Skeletal muscle cell (primary cell): Measurements from ENCODE around the gene ZNF711.
"Not testable (repeated sequence)": the region's sequence is repeated elsewhere in the genome, so short reads cannot be mapped to it uniquely, and the experiment has no call there.

ENCODE experiments used
- DNase-seq: peaks from one replicate; pipeline ENCODE4 v3.0.0-alpha.2; 2010; ENCODE audit warnings: low read depth
- H3K4me3 ChIP-seq: 2 replicates; pipeline ENCODE4 v1.5.1; 2011; ENCODE audit warnings: low read depth, mild to moderate bottlenecking, control low read depth, low read length, moderate library complexity

Gene ZNF711

DNA sequence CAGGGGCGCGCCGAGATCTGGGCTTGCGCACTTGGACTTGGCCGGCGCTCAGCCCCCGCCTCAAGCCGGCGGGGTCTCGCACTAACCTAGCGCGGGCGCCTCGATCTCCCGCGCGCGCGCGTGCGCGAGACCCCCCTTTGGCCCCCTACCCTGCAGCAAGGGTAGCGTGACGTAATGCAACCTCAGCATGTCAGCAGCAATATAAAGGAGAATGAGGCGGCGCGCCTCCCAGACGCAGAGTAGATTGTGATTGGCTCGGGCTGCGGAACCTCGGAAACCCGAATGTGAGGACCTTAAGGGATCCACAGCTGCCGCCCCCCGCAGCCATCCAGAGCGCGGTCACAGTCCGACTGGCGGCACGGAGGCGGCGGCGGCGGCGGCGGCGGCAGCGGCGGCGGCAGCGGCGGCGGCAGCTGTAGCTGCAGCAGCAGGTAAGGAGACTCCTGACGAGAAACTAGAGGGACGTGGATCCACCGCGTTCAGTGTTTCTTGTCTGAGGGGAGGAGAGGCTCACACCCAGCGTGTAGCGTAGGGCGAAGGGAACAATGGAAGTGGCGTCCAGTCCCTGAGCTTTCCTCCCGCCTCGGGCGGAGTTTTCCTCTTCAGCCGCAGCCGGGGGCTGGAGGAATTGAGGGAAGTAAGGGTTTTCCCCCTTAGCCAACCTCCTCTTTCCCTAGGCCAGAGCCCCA lies at the start of gene ZNF711, which contains the start of gene SATL1:
Gene ZNF711 (plus strand): TSS at position 231 of the 689 bp plus-strand sequence. CDS start 3,582 bp downstream, outside the sequence.
Gene SATL1 (minus strand): TSS at position 19 of the 689 bp plus-strand sequence. CDS start 134,811 bp downstream, outside the sequence.
- H3K4me3 ChIP-seq, result peak within 1 kb of the TSS; percentile 78
- peak; percentile 15 for DNase-seq

DNA sequence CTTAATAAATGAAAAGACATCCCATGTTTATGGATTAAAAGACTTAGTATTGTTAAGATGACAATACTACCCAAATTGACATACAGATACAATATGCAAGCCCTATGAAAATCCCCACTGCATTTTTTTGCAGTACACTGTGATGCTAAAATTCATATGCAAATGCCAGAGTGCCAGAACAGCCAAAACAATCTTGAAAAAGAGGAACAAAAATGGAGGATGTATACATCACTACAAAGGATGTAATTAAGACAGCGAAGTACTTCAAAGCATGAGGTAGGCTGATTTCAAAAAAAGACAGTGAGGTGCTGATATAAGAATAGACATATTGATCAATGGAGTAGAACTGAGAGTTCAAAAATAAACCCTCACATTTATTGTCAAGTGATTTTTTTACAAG lies 47.5 kb upstream of the ZNF711 start:
- H3K4me3 ChIP-seq, result no peak overlapping the region
- no peak for DNase-seq

DNA sequence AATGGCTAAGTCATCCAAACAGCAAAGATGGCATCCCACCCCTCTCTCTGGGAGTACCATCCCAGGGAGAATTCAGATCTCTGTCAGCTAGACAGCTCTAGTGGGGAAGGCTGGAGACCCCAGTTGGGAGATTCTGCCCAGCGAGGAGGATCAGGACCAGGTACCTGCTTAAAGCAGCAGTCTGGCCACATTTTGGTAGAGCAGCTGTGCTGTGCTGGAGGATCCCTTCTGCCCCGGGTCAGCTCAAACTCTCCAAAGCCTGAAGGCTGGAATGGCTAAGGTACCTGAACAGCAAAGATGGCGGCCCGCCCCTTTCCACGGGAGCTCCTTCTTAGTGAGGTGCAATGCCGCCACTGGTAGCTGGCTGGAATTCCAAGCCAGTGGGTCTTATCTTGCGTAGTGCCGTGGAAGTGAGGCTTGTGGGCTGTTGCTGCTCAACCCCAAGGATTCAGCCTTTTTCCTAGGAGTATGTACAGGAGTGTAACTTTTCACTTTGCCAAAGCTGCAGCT lies 40.3 kb upstream of the ZNF711 start:
- no peak for DNase-seq
- no peak overlapping the region for H3K4me3 ChIP-seq

DNA sequence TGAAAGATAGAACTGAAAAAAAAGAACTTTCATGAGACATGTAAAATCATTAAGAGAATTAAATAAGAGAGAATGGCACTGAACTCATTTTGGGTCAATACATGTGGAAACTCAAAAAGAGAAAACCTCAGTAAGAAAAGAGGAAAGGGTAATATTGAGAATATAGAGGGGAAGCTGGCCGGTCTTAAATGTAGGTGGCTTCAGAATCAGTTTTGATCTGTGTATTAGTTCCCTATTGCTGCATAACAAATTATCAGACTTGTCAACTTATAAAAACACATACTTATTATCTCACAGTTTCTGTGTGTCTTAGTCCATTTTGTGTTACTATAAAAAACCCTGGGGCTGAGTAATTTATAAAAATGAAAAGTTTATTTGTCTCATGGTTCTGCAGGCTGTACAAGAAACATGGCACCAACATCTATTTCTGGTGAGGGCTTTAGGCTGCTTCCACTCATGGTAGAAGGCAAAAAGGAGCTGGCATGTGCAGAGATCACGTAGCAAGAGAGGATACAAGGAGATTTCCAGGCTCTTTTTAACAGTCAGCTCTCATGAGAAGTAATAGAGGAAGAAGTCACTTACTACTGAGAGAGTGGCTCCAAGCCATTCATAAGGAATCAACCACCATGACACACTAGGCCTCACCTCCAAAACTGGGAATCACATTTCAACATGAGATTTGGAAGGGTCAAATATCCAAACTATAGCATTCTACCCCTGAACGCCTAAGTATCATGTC lies 29.8 kb upstream of the ZNF711 start:
- no peak overlapping the region for H3K4me3 ChIP-seq
- DNase-seq, result no peak

DNA sequence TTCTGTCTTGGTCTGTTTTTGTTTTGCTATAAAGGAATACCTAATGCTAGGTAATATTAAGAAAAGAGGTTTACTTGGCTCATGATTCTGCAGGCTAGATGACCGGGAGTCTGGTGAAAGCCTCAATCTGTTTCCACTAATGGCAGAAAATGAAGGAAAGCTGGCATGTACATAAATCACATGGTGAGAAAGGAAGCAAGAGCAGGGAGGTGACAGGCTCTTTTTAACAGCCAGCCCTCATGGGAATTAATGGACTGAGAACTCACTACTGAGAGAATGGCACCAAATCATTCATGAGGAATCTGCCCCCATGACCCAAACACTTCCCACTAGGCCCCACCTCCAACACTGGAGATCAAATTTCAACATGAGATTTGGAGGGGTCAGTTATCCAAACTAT lies 27.8 kb upstream of the ZNF711 start:
- no peak for DNase-seq
- no peak overlapping the region for H3K4me3 ChIP-seq

DNA sequence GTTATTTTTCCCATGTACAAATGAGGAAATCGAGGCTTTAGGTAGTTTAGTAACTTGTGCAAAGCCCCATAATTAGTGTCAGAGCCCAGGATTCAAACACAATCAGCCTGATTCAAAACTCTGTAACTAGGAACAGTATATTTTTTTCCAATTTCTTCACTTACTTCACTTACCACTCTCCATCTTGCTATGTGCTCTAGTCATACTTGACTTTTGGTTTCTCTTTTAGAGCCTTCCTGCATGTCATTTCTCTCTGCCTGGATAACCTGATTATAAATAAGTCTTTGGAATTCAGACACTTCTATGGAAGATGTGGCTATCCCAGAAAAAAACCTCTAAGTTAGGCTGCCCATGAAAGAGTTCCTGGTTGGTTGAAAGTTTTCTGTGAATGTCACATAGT lies 22.4 kb upstream of the ZNF711 start:
- no peak for DNase-seq
- no peak overlapping the region for H3K4me3 ChIP-seq

DNA sequence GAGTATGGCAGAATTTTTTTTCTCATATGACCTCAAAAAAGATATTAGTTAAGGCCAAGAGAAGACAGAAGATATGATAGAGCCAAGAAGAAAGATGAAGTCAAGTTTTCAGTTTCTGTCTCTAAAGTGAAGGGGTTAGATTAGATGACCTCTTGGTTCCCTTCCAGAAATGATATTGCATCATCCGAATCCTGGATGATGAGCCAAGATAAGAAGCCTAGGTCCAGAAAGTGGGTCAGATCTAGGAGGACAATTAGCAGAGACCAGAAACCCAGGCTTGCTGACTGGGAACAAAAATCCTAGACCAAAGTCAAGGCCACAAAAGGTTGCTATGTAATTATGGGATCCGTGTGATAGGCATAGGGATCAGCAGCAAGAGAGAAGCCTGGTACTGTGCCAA lies 20.4 kb upstream of the ZNF711 start:
- H3K4me3 ChIP-seq, result no peak overlapping the region
- DNase-seq, result no peak

DNA sequence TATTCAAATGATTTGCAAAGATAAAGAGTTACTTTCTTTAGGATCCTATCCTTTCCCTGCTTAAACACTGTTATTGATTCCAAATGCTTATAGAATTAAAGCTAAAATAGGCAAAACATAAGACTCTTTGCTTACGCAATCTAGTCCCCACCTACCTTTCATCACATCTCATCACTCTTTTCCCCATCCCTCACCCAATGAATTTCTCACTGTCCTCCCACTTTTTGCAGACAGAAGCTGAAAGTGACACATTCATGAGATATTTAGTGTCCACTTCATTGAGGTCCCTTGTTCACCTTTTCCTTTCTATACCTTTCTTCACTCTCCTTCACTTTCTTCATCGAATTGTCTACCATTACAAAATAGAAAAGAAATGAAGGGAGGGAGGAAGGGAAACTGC lies 636 bp upstream of the ZNF711 start:
- H3K4me3 ChIP-seq, result peak overlapping the region; percentile 78
- DNase-seq, result no peak

DNA sequence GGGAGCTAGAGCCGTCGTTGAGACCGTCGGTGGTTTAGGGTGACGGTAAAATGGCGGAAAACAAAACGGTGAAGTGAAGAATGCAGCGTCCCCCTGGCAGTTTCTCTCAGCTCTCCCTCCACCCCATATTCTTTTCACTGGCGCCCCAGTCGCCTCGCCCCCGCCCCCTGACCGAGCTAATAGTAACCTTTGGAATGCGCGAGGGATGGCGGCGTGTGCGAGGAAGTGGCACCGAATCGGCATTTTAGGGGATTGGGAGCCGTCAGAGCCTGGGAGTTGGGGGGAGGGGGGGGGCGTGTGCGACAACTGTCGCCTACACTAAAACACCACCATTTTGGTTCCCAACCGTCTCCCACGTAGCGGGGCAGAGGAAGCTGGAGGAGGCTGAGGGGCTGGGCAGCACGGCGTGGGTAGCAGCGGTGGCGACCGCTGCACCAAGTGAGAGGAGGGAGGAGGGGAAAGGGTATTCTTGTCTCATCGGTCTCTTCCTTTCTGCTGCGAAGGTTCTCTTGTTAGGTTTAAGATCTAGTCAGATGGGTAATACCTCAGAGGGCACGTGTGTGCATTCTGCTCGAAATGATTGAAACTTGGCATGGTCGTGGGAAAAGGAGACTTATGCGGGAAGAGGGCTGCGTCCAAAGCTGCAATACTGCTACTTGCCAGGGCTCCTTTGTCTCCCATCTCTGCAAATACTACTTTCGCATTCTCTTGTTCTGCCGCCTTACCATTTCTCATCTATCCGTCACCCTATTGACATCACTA lies 840 bp downstream of the ZNF711 start:
- peak overlapping the region; percentile 78 for H3K4me3 ChIP-seq
- no peak for DNase-seq

DNA sequence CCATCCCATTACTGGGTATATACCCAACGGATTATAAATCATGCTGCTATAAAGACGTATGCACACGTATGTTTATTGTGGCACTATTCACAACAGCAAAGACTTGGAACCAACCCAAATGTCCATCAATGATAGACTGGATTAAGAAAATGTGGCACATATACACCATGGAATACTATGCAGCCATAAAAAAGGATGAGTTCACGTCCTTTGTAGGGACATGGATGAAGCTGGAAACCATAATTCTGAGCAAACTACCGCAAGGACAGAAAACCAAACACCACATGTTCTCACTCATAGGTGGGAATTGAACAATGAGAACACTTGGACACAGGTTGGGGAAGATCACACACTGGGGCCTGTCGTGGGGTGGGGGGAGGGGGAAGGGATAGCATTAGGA lies 41.5 kb downstream of the ZNF711 start:
- H3K4me3 ChIP-seq, result not testable (repeated sequence)

DNA sequence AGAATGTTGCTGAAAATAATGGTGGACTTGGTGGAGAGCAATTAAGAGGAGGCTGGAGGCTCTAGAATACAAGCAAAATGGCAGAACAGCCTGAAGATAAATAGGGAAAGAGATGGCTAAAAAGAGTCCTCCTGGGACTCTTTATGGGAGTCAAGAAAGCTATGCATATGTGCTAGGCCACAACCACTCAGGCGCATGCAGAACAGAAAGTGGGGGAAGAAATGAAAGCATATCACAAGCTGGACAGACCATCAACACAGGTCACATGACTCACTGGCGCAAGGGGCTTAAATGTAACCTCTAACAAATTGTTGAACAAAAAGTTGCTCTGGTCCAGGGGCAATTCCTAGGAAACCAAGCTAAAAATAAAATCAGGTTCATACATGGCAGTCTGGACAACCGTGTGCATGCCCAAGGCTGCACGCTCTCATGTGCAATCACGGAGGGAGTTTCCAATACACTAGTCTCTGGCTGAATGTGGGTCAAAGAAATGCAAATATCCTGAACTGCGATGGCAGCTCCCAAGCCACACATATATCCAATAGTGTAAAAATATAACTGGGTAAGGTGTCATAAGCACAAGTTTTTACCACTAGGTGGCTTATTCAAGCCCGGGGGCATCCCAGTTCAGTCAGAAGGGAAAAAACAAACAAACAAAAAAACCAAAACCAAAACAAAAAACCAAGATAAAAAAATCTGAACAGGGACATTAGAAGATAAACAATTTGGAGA lies 45.4 kb downstream of the ZNF711 start:
- no peak overlapping the region for H3K4me3 ChIP-seq
- no peak for DNase-seq

More for the DNA sequence above, 41.5 kb downstream of the ZNF711 start:
- DNase-seq, result not testable (repeated sequence)

DNA sequence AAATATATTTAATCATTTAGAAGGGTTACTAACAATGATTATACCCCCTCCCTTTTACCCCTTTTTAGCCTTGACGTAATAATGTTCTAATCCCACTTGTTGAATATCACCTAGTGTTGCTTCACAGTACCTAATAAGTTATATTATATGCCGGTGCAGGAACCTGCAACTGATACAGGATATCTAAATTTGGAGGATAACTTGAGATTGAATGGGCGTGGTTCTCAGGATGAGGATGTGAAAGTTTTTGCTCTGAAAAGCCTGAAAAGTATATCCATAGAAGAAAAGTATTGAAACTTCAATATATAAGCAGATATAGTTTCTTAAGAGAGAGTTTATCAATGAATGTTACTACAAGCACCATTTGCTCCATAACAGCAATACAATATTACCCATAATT lies 59.8 kb downstream of the ZNF711 start:
- no peak overlapping the region for H3K4me3 ChIP-seq
- no peak for DNase-seq

DNA sequence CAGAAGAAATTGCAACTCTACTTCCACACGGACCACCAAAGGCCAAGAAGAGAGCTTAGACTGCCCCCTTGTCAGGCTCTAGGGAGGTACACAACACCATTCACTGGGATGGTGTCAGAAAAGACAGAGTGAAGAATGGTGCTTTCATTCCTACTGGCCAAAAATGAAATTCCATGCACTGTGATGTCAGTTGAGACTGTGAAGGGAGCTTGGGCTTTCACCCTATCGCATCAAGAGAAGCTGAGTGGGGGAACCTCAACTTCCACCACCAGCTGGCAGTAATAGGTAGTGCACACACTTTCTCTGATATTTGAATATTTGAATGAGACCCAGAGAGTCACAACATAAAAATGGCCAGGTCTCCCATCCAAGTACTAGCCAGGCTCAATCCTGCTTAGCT lies 65.9 kb downstream of the ZNF711 start:
- no peak overlapping the region for H3K4me3 ChIP-seq
- DNase-seq, result no peak

DNA sequence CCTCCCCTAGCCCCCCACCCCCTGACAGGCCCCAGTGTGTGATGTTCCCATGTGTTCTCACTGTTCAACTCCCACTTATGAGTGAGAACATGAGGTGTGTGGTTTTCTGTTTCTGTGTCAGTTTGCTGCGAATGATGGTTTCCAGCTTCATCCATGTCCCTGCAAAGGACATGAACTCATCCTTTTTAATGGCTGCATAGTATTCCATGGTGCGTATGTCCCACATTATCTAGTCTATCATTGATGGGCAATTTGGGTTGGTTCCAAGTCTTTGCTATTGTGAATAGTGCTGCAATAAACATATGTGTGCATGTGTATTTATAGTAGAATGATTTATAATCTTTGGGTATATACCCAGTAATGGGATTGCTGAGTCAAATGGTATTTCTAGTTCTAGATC lies 67.6 kb downstream of the ZNF711 start:
- not testable (repeated sequence) for DNase-seq, H3K4me3 ChIP-seq
